ENCODE measurements around the gene SELPLG.
A peak's percentile ranks its signal among the peaks of the same experiment; 100 is the strongest.

SELPLG gene

GRCh38 chr12:108644811-108645120 lies 11.1 kb upstream of the SELPLG start:
- POLR2A ChIA-PET: no interaction called here
- 96% methylated on average over 4 of the region's 7 CpGs for WGBS (ENCODE audit: insufficient coverage)
- Histone ChIP-seq H3K9me3 (ENCODE audit: control extremely low read depth in 1 of 5, control insufficient read depth in 4 of 5, insufficient read depth in 2 of 5, low read depth in 1 of 5, low read length in 4 of 5) (no peaks in the 10 kb centered on the region), H3K4me1 (ENCODE audit: control extremely low read depth in 1 of 4, control insufficient read depth in 4 of 4, insufficient read depth in 4 of 4, low read length in 3 of 4) (peaks cover 6 to 56% (median 46%) of the 10 kb centered on the region in 4 experiments), H3K36me3 (ENCODE audit: control insufficient read depth in 4 of 4, insufficient read depth in 4 of 4, low read length in 3 of 4) (peaks cover 7 to 43% (median 22%) of the 10 kb centered on the region in 4 experiments), H3K4me3 (ENCODE audit: control insufficient read depth in 1 of 7, extremely low read depth in 1 of 7, insufficient read depth in 4 of 7, low read depth in 2 of 7, low read length in 6 of 7) (no peak overlapping the region), H3K27me3 (replicated peaks in 2 of 5; ENCODE audit: control insufficient read depth in 4 of 5, insufficient read depth in 5 of 5, low read length in 4 of 5) (no peaks in the 10 kb centered on the region), H3K27ac (ENCODE audit: insufficient read depth in 1 of 2, low read depth in 1 of 2, low read length in 2 of 2, poor library complexity in 1 of 2, severe bottlenecking in 2 of 2) (no peak overlapping the region)
- DNase-seq: no peak
- CTCF ChIA-PET: interaction anchor here (0.7 to 5.7 kb wide), 7 partner anchors 8 to 81 kb away, joined by 3 to 46 read pairs (median 4); partner anchors contain the start of gene SELPLG

- WGBS (ENCODE audit: insufficient coverage): 90% methylated on average over 16 of the region's 18 CpGs
- no peak overlapping the region for H3K27ac ChIP-seq (ENCODE audit: insufficient read depth in 1 of 2, low read depth in 1 of 2, low read length in 2 of 2, poor library complexity in 1 of 2, severe bottlenecking in 2 of 2)
These were observed 10.5 kb upstream of the SELPLG start for GRCh38 chr12:108643941-108644810.

DNA sequence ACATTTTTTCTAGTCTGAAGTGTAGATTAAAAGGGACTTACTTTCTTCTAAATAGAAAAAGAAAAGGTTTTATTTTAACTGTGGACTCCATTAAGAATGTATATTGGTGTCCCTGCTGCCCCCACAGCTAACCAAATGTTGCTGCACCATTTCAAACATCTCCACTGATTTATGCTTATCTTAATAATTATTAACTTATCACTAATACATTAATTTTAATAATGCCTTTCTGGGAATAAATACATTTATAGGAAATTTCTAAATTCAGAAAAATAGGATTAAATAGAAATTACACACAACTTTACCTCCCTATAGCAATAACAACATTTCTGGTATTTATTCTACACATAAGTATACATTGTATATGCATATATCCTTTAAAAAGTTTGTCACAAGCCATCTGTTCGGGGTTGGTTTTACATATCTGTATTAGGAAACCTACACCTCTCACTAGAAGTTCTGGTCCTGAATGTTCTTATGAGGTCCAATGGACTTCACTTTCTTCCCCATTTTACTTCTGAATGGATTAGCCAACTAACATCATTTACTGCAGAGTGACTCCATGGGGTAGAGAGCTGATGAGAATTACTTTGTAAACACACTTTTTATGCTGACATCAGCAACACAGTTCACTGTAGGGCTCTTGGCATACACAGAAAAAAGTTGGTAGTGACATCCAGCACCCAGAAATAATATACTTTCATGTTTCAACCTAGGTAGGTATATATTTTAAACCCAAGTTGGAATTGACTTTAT lies 9.4 kb upstream of the SELPLG start:
- H3K27ac ChIP-seq (ENCODE audit: insufficient read depth in 1 of 2, low read depth in 1 of 2, low read length in 2 of 2, poor library complexity in 1 of 2, severe bottlenecking in 2 of 2): no peak overlapping the region
- no peak for DNase-seq
- POLR2A ChIA-PET: no interaction called here
- peaks cover 3 to 26% (median 13%) of the 10 kb centered on the region in 4 experiments for H3K36me3 ChIP-seq (ENCODE audit: control insufficient read depth in 4 of 4, insufficient read depth in 4 of 4, low read length in 3 of 4)
- H3K27me3 ChIP-seq (replicated peaks in 2 of 5; ENCODE audit: control insufficient read depth in 4 of 5, insufficient read depth in 5 of 5, low read length in 4 of 5): no peaks in the 10 kb centered on the region
- no peaks in the 10 kb centered on the region for H3K9me3 ChIP-seq (ENCODE audit: control extremely low read depth in 1 of 5, control insufficient read depth in 4 of 5, insufficient read depth in 2 of 5, low read depth in 1 of 5, low read length in 4 of 5)
- CTCF ChIA-PET: no interaction called here
- H3K4me3 ChIP-seq (ENCODE audit: control insufficient read depth in 1 of 7, extremely low read depth in 1 of 7, insufficient read depth in 4 of 7, low read depth in 2 of 7, low read length in 6 of 7): no peak overlapping the region
- 100% methylated on average over 1 of the region's 1 CpG for WGBS (ENCODE audit: insufficient coverage)
- H3K4me1 ChIP-seq (ENCODE audit: control extremely low read depth in 1 of 4, control insufficient read depth in 4 of 4, insufficient read depth in 4 of 4, low read length in 3 of 4): peaks cover 9 to 66% (median 55%) of the 10 kb centered on the region in 4 experiments

More at GRCh38 chr12:108643941-108644810, 10.5 kb upstream of the SELPLG start:
- H3K4me1 ChIP-seq (ENCODE audit: control extremely low read depth in 1 of 4, control insufficient read depth in 4 of 4, insufficient read depth in 4 of 4, low read length in 3 of 4): peaks cover 6 to 56% (median 46%) of the 10 kb centered on the region in 4 experiments
- H3K9me3 ChIP-seq (ENCODE audit: control extremely low read depth in 1 of 5, control insufficient read depth in 4 of 5, insufficient read depth in 2 of 5, low read depth in 1 of 5, low read length in 4 of 5): no peaks in the 10 kb centered on the region
- CTCF ChIA-PET: interaction anchor here (0.8 to 4.3 kb wide), 5 partner anchors 9 to 80 kb away, joined by 3 to 20 read pairs (median 4); no protein-coding TSS in a partner anchor
- no peaks in the 10 kb centered on the region for H3K27me3 ChIP-seq (replicated peaks in 2 of 5; ENCODE audit: control insufficient read depth in 4 of 5, insufficient read depth in 5 of 5, low read length in 4 of 5)
- no peak overlapping the region for H3K4me3 ChIP-seq (ENCODE audit: control insufficient read depth in 1 of 7, extremely low read depth in 1 of 7, insufficient read depth in 4 of 7, low read depth in 2 of 7, low read length in 6 of 7)
- no peak for DNase-seq
- peaks cover 7 to 37% (median 19%) of the 10 kb centered on the region in 4 experiments for H3K36me3 ChIP-seq (ENCODE audit: control insufficient read depth in 4 of 4, insufficient read depth in 4 of 4, low read length in 3 of 4)
- POLR2A ChIA-PET: no interaction called here

- H3K27ac ChIP-seq (ENCODE audit: insufficient read depth in 1 of 2, low read depth in 1 of 2, low read length in 2 of 2, poor library complexity in 1 of 2, severe bottlenecking in 2 of 2): no peak overlapping the region
- ChIA-PET CTCF (interaction anchor here (1.0 to 2.1 kb wide), 2 partner anchors 21 to 22 kb away, joined by 3 to 4 read pairs; no protein-coding TSS in a partner anchor), POLR2A (interaction anchor here (1.0 kb wide), 1 partner anchor 10 kb away, joined by 4 read pairs; no protein-coding TSS in a partner anchor)
- no peaks in the 10 kb centered on the region for H3K27me3 ChIP-seq (replicated peaks in 2 of 5; ENCODE audit: control insufficient read depth in 4 of 5, insufficient read depth in 5 of 5, low read length in 4 of 5)
- peaks cover 14 to 72% (median 62%) of the 10 kb centered on the region in 4 experiments for H3K4me1 ChIP-seq (ENCODE audit: control extremely low read depth in 1 of 4, control insufficient read depth in 4 of 4, insufficient read depth in 4 of 4, low read length in 3 of 4)
- H3K9me3 ChIP-seq (ENCODE audit: control extremely low read depth in 1 of 5, control insufficient read depth in 4 of 5, insufficient read depth in 2 of 5, low read depth in 1 of 5, low read length in 4 of 5): no peaks in the 10 kb centered on the region
- H3K36me3 ChIP-seq (ENCODE audit: control insufficient read depth in 4 of 4, insufficient read depth in 4 of 4, low read length in 3 of 4): peaks cover 2 to 21% (median 6%) of the 10 kb centered on the region in 4 experiments
- no peak overlapping the region for H3K4me3 ChIP-seq (ENCODE audit: control insufficient read depth in 1 of 7, extremely low read depth in 1 of 7, insufficient read depth in 4 of 7, low read depth in 2 of 7, low read length in 6 of 7)
- 96% methylated on average over 10 of the region's 16 CpGs for WGBS (ENCODE audit: insufficient coverage)
- no peak for DNase-seq
These were observed 8.7 kb upstream of the SELPLG start for GRCh38 chr12:108642269-108642870.

GRCh38 chr12:108641446-108642268 lies 8.0 kb upstream of the SELPLG start:
- CTCF ChIA-PET: interaction anchor here (0.7 to 2.1 kb wide), 7 partner anchors 9 to 162 kb away, joined by 3 to 4 read pairs (median 3); no protein-coding TSS in a partner anchor
- POLR2A ChIA-PET: interaction anchor here (1.0 to 1.1 kb wide), 2 partner anchors 9 to 11 kb away, joined by 3 to 4 read pairs; no protein-coding TSS in a partner anchor
- 63% methylated on average over 8 of the region's 9 CpGs for WGBS (ENCODE audit: insufficient coverage)

GRCh38 chr12:108640802-108641445 lies 7.2 kb upstream of the SELPLG start:
- peak in 1 of 3 donors; percentile 48 for DNase-seq
- H3K9me3 ChIP-seq (ENCODE audit: control extremely low read depth in 1 of 5, control insufficient read depth in 4 of 5, insufficient read depth in 2 of 5, low read depth in 1 of 5, low read length in 4 of 5): no peaks in the 10 kb centered on the region
- H3K4me1 ChIP-seq (ENCODE audit: control extremely low read depth in 1 of 4, control insufficient read depth in 4 of 4, insufficient read depth in 4 of 4, low read length in 3 of 4): peaks cover 19 to 72% (median 63%) of the 10 kb centered on the region in 4 experiments
- ChIA-PET POLR2A (interaction anchor here (1.0 to 1.1 kb wide), 2 partner anchors 9 to 12 kb away, joined by 3 to 4 read pairs; no protein-coding TSS in a partner anchor), CTCF (interaction anchor here (0.7 to 2.1 kb wide), 7 partner anchors 8 to 163 kb away, joined by 3 to 4 read pairs (median 4); no protein-coding TSS in a partner anchor)
- peaks cover 2 to 15% (median 4%) of the 10 kb centered on the region in 4 experiments for H3K36me3 ChIP-seq (ENCODE audit: control insufficient read depth in 4 of 4, insufficient read depth in 4 of 4, low read length in 3 of 4)
- 60% methylated on average over 4 of the region's 10 CpGs for WGBS (ENCODE audit: insufficient coverage)
- no peak overlapping the region for H3K27ac ChIP-seq (ENCODE audit: insufficient read depth in 1 of 2, low read depth in 1 of 2, low read length in 2 of 2, poor library complexity in 1 of 2, severe bottlenecking in 2 of 2)
- no peaks in the 10 kb centered on the region for H3K27me3 ChIP-seq (replicated peaks in 2 of 5; ENCODE audit: control insufficient read depth in 4 of 5, insufficient read depth in 5 of 5, low read length in 4 of 5)
- H3K4me3 ChIP-seq (ENCODE audit: control insufficient read depth in 1 of 7, extremely low read depth in 1 of 7, insufficient read depth in 4 of 7, low read depth in 2 of 7, low read length in 6 of 7): peak overlapping the region in 1 of 7 experiments; percentile 27

More at GRCh38 chr12:108641446-108642268, 8.0 kb upstream of the SELPLG start:
- Histone ChIP-seq H3K36me3 (ENCODE audit: control insufficient read depth in 4 of 4, insufficient read depth in 4 of 4, low read length in 3 of 4) (peaks cover 2 to 18% (median 5%) of the 10 kb centered on the region in 4 experiments), H3K4me1 (ENCODE audit: control extremely low read depth in 1 of 4, control insufficient read depth in 4 of 4, insufficient read depth in 4 of 4, low read length in 3 of 4) (peaks cover 18 to 72% (median 64%) of the 10 kb centered on the region in 4 experiments), H3K9me3 (ENCODE audit: control extremely low read depth in 1 of 5, control insufficient read depth in 4 of 5, insufficient read depth in 2 of 5, low read depth in 1 of 5, low read length in 4 of 5) (no peaks in the 10 kb centered on the region), H3K27me3 (replicated peaks in 2 of 5; ENCODE audit: control insufficient read depth in 4 of 5, insufficient read depth in 5 of 5, low read length in 4 of 5) (no peaks in the 10 kb centered on the region), H3K4me3 (ENCODE audit: control insufficient read depth in 1 of 7, extremely low read depth in 1 of 7, insufficient read depth in 4 of 7, low read depth in 2 of 7, low read length in 6 of 7) (no peak overlapping the region), H3K27ac (ENCODE audit: insufficient read depth in 1 of 2, low read depth in 1 of 2, low read length in 2 of 2, poor library complexity in 1 of 2, severe bottlenecking in 2 of 2) (peak overlapping the region in 1 of 2 experiments; percentile 23)
- DNase-seq: peak in 1 of 3 donors; percentile 45

Measured in common myeloid progenitor, CD34-positive (primary cell).